Measurements from ENCODE around the gene GARNL3. TPM values are rescaled to one million over a fixed set of nuclear protein-coding genes. Genes with fewer than 3 reads are reported as not detected.

GARNL3 gene
- total and polyA plus RNA-seq, 2 of the 13 experiments (the other 11 are each of a cell fraction or from before 2014, with no cell fraction given): 3.9 to 11.0 TPM

GRCh38 chr9:127267793-127268525, 3.4 kb downstream of the GARNL3 start:
- H3K9me3 ChIP-seq (ENCODE audit: low read length): no peaks in the 10 kb centered on the region
- in situ Hi-C loops (cut with HindIII; ENCODE audit: extremely low pct_ligation_motif_present, low pct_unique_long_range_greater_than_20kb): no loop called here
- POLR2A ChIA-PET: no interaction called here
- no peak overlapping the region for H3K9ac ChIP-seq (ENCODE audit: insufficient read depth, low read depth, low read length)
- H2AFZ ChIP-seq (ENCODE audit: low read length): no peak overlapping the region
- H3K27me3 ChIP-seq (ENCODE audit: control insufficient read depth in 1 of 2, insufficient read depth in 2 of 2, low read length in 2 of 2): no peaks in the 10 kb centered on the region
- no peak overlapping the region for H3K27ac ChIP-seq (ENCODE audit: extremely low read length, insufficient read depth, low read length)
- DNase-seq (ENCODE audit: low spot score): no peak
- CTCF ChIA-PET (ENCODE audit: low intra/inter-chr PET ratio, low total read pairs): no interaction called here
- WGBS (ENCODE audit: low lambda C conversion rate): 98% methylated on average over 5 of the region's 5 CpGs
- BruUV-seq (replicated peaks): no TSS peak
- no peaks in the 10 kb centered on the region; a peak in 1 of 5 replicates for H3K36me3 ChIP-seq (replicated peaks in 1 of 2; ENCODE audit: control insufficient read depth in 1 of 2, insufficient read depth in 2 of 2, low read length in 2 of 2)
- FAIRE-seq: no peak
- no peaks in the 10 kb centered on the region for H3K4me1 ChIP-seq (ENCODE audit: insufficient read depth, low read length)
- H3K4me3 ChIP-seq (replicated peaks in 1 of 3; ENCODE audit: insufficient read depth in 1 of 3, low read depth in 2 of 3, low read length in 3 of 3): no peak overlapping the region
- intact Hi-C loops (cut with micrococcal nuclease; ENCODE audit: unreplicated experiment): no loop called here
- no peak overlapping the region for H3K4me2 ChIP-seq (ENCODE audit: low read depth, low read length)
- H4K20me1 ChIP-seq (ENCODE audit: insufficient read depth, low read length): no peaks in the 10 kb centered on the region
- ATAC-seq: no peak
- H3K79me2 ChIP-seq (ENCODE audit: insufficient read depth, low read length): no peaks in the 10 kb centered on the region
- no peak for TF ChIP-seq ZNF280B (CRISPR knock-in tag; IDR thresholded peaks at IDR 0.05; ENCODE audit: borderline replicate concordance)
- no peak for TF ChIP-seq SNAPC4 (CRISPR knock-in tag; IDR thresholded peaks at IDR 0.05)
- no peak for TF ChIP-seq ZBTB2 (CRISPR knock-in tag; IDR thresholded peaks at IDR 0.05; ENCODE audit: low read depth)
- no peak for TF ChIP-seq SCMH1 (CRISPR knock-in tag; IDR thresholded peaks at IDR 0.05; ENCODE audit: borderline replicate concordance)
- TF ChIP-seq, protein P1, sequence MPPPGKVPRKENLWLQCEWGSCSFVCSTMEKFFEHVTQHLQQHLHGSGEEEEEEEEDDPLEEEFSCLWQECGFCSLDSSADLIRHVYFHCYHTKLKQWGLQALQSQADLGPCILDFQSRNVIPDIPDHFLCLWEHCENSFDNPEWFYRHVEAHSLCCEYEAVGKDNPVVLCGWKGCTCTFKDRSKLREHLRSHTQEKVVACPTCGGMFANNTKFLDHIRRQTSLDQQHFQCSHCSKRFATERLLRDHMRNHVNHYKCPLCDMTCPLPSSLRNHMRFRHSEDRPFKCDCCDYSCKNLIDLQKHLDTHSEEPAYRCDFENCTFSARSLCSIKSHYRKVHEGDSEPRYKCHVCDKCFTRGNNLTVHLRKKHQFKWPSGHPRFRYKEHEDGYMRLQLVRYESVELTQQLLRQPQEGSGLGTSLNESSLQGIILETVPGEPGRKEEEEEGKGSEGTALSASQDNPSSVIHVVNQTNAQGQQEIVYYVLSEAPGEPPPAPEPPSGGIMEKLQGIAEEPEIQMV (CRISPR knock-in tag; IDR thresholded peaks at IDR 0.05; ENCODE audit: low read depth): no peak
- no peak for TF ChIP-seq MTA1 (CRISPR knock-in tag; IDR thresholded peaks at IDR 0.05; ENCODE audit: borderline replicate concordance)
- TF ChIP-seq ZNF652 (CRISPR knock-in tag; IDR thresholded peaks at IDR 0.05; ENCODE audit: borderline replicate concordance, low read depth): no peak
- no peak for TF ChIP-seq EED (CRISPR knock-in tag; IDR thresholded peaks at IDR 0.05)
- TF ChIP-seq, protein P2, sequence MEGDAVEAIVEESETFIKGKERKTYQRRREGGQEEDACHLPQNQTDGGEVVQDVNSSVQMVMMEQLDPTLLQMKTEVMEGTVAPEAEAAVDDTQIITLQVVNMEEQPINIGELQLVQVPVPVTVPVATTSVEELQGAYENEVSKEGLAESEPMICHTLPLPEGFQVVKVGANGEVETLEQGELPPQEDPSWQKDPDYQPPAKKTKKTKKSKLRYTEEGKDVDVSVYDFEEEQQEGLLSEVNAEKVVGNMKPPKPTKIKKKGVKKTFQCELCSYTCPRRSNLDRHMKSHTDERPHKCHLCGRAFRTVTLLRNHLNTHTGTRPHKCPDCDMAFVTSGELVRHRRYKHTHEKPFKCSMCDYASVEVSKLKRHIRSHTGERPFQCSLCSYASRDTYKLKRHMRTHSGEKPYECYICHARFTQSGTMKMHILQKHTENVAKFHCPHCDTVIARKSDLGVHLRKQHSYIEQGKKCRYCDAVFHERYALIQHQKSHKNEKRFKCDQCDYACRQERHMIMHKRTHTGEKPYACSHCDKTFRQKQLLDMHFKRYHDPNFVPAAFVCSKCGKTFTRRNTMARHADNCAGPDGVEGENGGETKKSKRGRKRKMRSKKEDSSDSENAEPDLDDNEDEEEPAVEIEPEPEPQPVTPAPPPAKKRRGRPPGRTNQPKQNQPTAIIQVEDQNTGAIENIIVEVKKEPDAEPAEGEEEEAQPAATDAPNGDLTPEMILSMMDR (CRISPR knock-in tag; IDR thresholded peaks at IDR 0.05): no peak
- no peak for TF ChIP-seq ZNF75D (CRISPR knock-in tag; IDR thresholded peaks at IDR 0.05; ENCODE audit: borderline replicate concordance)
- TF ChIP-seq ZBTB42 (CRISPR knock-in tag; IDR thresholded peaks at IDR 0.05): no peak
- TF ChIP-seq RBM22 (optimal IDR thresholded peaks at IDR 0.05; ENCODE audit: low read length): no peak
